Thyroid gland (tissue), 4 donors: Measurements from ENCODE around the gene VWC2L. TPM values are rescaled to one million over a fixed set of nuclear protein-coding genes. Genes with fewer than 3 reads are reported as not detected.

Experiments used
- DNase-seq, 2 donors: peaks; one replicate each; pipeline ENCODE4 v3.0.0-alpha.2; 2019
- H3K27ac ChIP-seq, 3 donors: fragments of 200-600 bp; sonication (generic); 1 replicate in 2 of 3; 2 replicates in 1 of 3; pipeline ENCODE4 v1.5.1; 2016 to 2019; ENCODE audit warnings: mild to moderate bottlenecking in 1 of 3, moderate library complexity in 1 of 3
- H3K27me3 ChIP-seq: fragments of 200-600 bp; sonication (generic); one replicate; pipeline ENCODE4 v1.5.1; 2019
- H3K36me3 ChIP-seq, 2 donors: fragments of 200-600 bp; sonication (generic); one replicate each; pipeline ENCODE4 v1.5.1; 2016 to 2019
- H3K4me1 ChIP-seq, 2 donors: fragments of 200-600 bp; sonication (generic); one replicate each; pipeline ENCODE4 v1.5.1; 2017 to 2019
- H3K4me3 ChIP-seq, 3 donors: fragments of 200-600 bp; sonication (generic); replicated peaks in 1 of 3; 1 replicate in 2 of 3; 2 replicates in 1 of 3; pipeline ENCODE4 v1.5.1; 2016; ENCODE audit warnings: mild to moderate bottlenecking in 1 of 3
- H3K9me3 ChIP-seq: fragments of 200-600 bp; sonication (generic); one replicate; pipeline ENCODE4 v1.5.1; 2017
- POLR2A ChIP-seq, 2 donors: fragments of 450-650 bp; IDR thresholded peaks; one replicate each; pipeline ENCODE4 v1.6.1; 2017; ENCODE audit warnings: antibody characterized with exemption in 2 of 2, mild to moderate bottlenecking in 2 of 2, moderate library complexity in 1 of 2
- WGBS, 2 donors: methylation state at CpG; one replicate each; pipeline ENCODE4 v1.1.5; 2017; 5-methylcytosine and 5-hydroxymethylcytosine counted together
- intact Hi-C: fragments of 100-400 bp; cut with DNase I; formaldehyde crosslinking; loops from one replicate; pipeline ENCODE4 v1.15.1; 2023
- total RNA-seq, 4 donors: library from RNA; depleted of rRNA; stranded (reverse); fragments of >200 nt; gene quantifications; one replicate each; pipeline ENCODE4 v1.2.3, GENCODE V29; 2016
- TF ChIP-seq, protein P1 (sequence below), 6 experiments: fragments of 200-600 bp in 3 of 6; fragments of 450-650 bp in 3 of 6; sonication (generic) in 3 of 6; IDR thresholded peaks; one replicate each; pipeline ENCODE4 v1.5.1; 2016 to 2019; ENCODE audit warnings: antibody characterized with exemption in 6 of 6, mild to moderate bottlenecking in 2 of 6, inconsistent platforms in 1 of 6, moderate library complexity in 1 of 6

The VWC2L gene
- total RNA-seq, 4 donors from 2014 or later, result not detected

GRCh38 chr2:214503568-214503967, 92.7 kb downstream of the VWC2L start:
- WGBS, 2 donors, result 67 to 74% methylated on average over 1 of the region's 1 CpG
- no peaks in the 10 kb centered on the region for H3K9me3 ChIP-seq

GRCh38 chr2:214504599-214505376, 93.9 kb downstream of the VWC2L start:
- no peak for DNase-seq
- 76 to 81% methylated on average over 8 of the region's 8 CpGs for WGBS, 2 donors
- intact Hi-C loops, result no loop called here
- H3K27me3 ChIP-seq, result no peaks in the 10 kb centered on the region
- H3K27ac ChIP-seq, result no peak overlapping the region
- H3K36me3 ChIP-seq, result no peaks in the 10 kb centered on the region
- TF ChIP-seq, protein P1, sequence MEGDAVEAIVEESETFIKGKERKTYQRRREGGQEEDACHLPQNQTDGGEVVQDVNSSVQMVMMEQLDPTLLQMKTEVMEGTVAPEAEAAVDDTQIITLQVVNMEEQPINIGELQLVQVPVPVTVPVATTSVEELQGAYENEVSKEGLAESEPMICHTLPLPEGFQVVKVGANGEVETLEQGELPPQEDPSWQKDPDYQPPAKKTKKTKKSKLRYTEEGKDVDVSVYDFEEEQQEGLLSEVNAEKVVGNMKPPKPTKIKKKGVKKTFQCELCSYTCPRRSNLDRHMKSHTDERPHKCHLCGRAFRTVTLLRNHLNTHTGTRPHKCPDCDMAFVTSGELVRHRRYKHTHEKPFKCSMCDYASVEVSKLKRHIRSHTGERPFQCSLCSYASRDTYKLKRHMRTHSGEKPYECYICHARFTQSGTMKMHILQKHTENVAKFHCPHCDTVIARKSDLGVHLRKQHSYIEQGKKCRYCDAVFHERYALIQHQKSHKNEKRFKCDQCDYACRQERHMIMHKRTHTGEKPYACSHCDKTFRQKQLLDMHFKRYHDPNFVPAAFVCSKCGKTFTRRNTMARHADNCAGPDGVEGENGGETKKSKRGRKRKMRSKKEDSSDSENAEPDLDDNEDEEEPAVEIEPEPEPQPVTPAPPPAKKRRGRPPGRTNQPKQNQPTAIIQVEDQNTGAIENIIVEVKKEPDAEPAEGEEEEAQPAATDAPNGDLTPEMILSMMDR (IDR thresholded peaks at IDR 0.05), result no peak
- TF ChIP-seq POLR2A (IDR thresholded peaks at IDR 0.05), result no peak
- no peaks in the 10 kb centered on the region for H3K9me3 ChIP-seq
- H3K4me3 ChIP-seq, result no peak overlapping the region
- no peaks in the 10 kb centered on the region for H3K4me1 ChIP-seq

More at GRCh38 chr2:214503568-214503967, 92.7 kb downstream of the VWC2L start:
- Histone ChIP-seq H3K27me3 (no peaks in the 10 kb centered on the region), H3K36me3 (no peaks in the 10 kb centered on the region), H3K27ac (no peak overlapping the region), H3K4me3 (no peak overlapping the region), H3K4me1 (no peaks in the 10 kb centered on the region)
- TF ChIP-seq, protein P1 (IDR thresholded peaks at IDR 0.05), result no peak
- TF ChIP-seq POLR2A (IDR thresholded peaks at IDR 0.05), result no peak
- intact Hi-C loops, result no loop called here
- DNase-seq, result no peak

- no peak overlapping the region for H3K4me3 ChIP-seq
- no peak overlapping the region for H3K27ac ChIP-seq
- no peaks in the 10 kb centered on the region for H3K9me3 ChIP-seq
- DNase-seq, result no peak
- no peak for TF ChIP-seq POLR2A (IDR thresholded peaks at IDR 0.05)
- TF ChIP-seq, protein P1 (IDR thresholded peaks at IDR 0.05), result no peak
- H3K36me3 ChIP-seq, result no peaks in the 10 kb centered on the region
- intact Hi-C loops, result no loop called here
- no peaks in the 10 kb centered on the region for H3K27me3 ChIP-seq
- H3K4me1 ChIP-seq, result no peaks in the 10 kb centered on the region
These were observed 96.2 kb downstream of the VWC2L start for GRCh38 chr2:214507032-214507431.

DNA sequence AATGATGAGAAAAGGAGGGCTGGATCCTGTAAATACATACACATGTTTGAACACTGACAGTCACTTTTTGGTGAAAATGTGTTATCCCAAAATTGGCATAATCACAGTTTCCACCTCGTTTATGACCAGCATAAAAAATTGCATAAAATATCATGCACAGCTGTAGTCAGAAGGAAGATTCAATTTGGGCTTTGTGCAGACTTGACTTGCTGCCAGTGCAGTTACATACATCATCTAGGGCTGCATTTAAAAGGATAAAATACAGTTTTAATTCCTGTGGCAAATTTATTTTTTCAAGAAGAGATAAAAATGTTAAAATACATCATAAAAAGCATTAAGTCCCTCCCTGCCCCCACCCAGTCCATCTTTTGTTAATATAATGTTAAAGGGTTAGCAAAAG, 103.8 kb downstream of the VWC2L start:
- intact Hi-C loops, result no loop called here

GRCh38 chr2:214515111-214515510, 104.3 kb downstream of the VWC2L start:
- no peaks in the 10 kb centered on the region for H3K4me1 ChIP-seq
- TF ChIP-seq, protein P1 (IDR thresholded peaks at IDR 0.05), result no peak
- TF ChIP-seq POLR2A (IDR thresholded peaks at IDR 0.05), result no peak
- DNase-seq, result no peak
- 52 to 62% methylated on average over 4 of the region's 4 CpGs for WGBS, 2 donors
- H3K4me3 ChIP-seq, result no peak overlapping the region
- H3K27ac ChIP-seq, result no peak overlapping the region
- intact Hi-C loops, result no loop called here
- H3K27me3 ChIP-seq, result no peaks in the 10 kb centered on the region
- H3K36me3 ChIP-seq, result no peaks in the 10 kb centered on the region
- no peaks in the 10 kb centered on the region for H3K9me3 ChIP-seq

More for the DNA sequence above, 103.8 kb downstream of the VWC2L start:
- no peak overlapping the region for H3K4me3 ChIP-seq
- no peaks in the 10 kb centered on the region for H3K27me3 ChIP-seq
- H3K27ac ChIP-seq, result no peak overlapping the region
- no peaks in the 10 kb centered on the region for H3K4me1 ChIP-seq
- H3K36me3 ChIP-seq, result no peaks in the 10 kb centered on the region
- no peaks in the 10 kb centered on the region for H3K9me3 ChIP-seq
- TF ChIP-seq, protein P1 (IDR thresholded peaks at IDR 0.05), result no peak
- TF ChIP-seq POLR2A (IDR thresholded peaks at IDR 0.05), result no peak
- DNase-seq, result no peak
- 52 to 61% methylated on average over 1 of the region's 1 CpG for WGBS, 2 donors
